ENCODE measurements around the gene WSCD1.

Gene WSCD1

GRCh38 chr17:6108987-6109386 is 38.8 kb downstream of the WSCD1 start:
- no peak for DNase-seq

- DNase-seq: no peak
Measured at GRCh38 chr17:6109536-6109935, 39.4 kb downstream of the WSCD1 start.

GRCh38 chr17:6110088-6110487 is 39.9 kb downstream of the WSCD1 start:
- no peak for DNase-seq

- DNase-seq: no peak
Measured at GRCh38 chr17:6110592-6110991, 40.4 kb downstream of the WSCD1 start.

- no peak for DNase-seq
Measured at GRCh38 chr17:6120351-6120750, 50.2 kb downstream of the WSCD1 start.

GRCh38 chr17:6124856-6125255 is 54.7 kb downstream of the WSCD1 start:
- DNase-seq: no peak

- DNase-seq: no peak
Measured at GRCh38 chr17:6126768-6127167, 56.6 kb downstream of the WSCD1 start.

GRCh38 chr17:6134721-6135120 is 64.5 kb downstream of the WSCD1 start:
- no peak for DNase-seq

- no peak for DNase-seq
Measured at GRCh38 chr17:6135236-6135635, 65.1 kb downstream of the WSCD1 start.

- DNase-seq: no peak
Measured at GRCh38 chr17:6135996-6136395, 65.8 kb downstream of the WSCD1 start.

GRCh38 chr17:6137716-6138502 is 67.7 kb downstream of the WSCD1 start:
- no peak for DNase-seq

- DNase-seq: no peak
Measured at GRCh38 chr17:6138761-6139446, 68.7 kb downstream of the WSCD1 start.

GRCh38 chr17:6139447-6139832 is 69.3 kb downstream of the WSCD1 start:
- DNase-seq: no peak

- DNase-seq: no peak
Measured at GRCh38 chr17:6140188-6140587, 70.0 kb downstream of the WSCD1 start.

- no peak for DNase-seq
Measured at GRCh38 chr17:6140728-6141330, 70.7 kb downstream of the WSCD1 start.

- DNase-seq: no peak
Measured at GRCh38 chr17:6142701-6143100, 72.5 kb downstream of the WSCD1 start.

- DNase-seq: no peak
Measured at GRCh38 chr17:6145946-6146345, 75.8 kb downstream of the WSCD1 start.

GRCh38 chr17:6147042-6147441 is 76.9 kb downstream of the WSCD1 start:
- DNase-seq: no peak

- DNase-seq: no peak
Measured at GRCh38 chr17:6153375-6153774, 83.2 kb downstream of the WSCD1 start.

GRCh38 chr17:6157716-6158115 is 87.5 kb downstream of the WSCD1 start:
- no peak for DNase-seq

GRCh38 chr17:6159541-6160231 is 89.5 kb downstream of the WSCD1 start:
- no peak for DNase-seq

GRCh38 chr17:6160232-6160555 is 90.0 kb downstream of the WSCD1 start:
- DNase-seq: no peak
